GM21723 (cell line): ENCODE measurements around the gene UNKL.
A peak's percentile ranks its signal among the peaks of the same experiment; 100 is the strongest.

Source experiments
- ATAC-seq: cut with Tn5 transposase; IDR thresholded peaks from one replicate; pipeline ENCODE4 v1.9.1; 2021; ENCODE audit warnings: mild to moderate bottlenecking, moderate library complexity; ENCODE audit not compliant: unreplicated experiment

UNKL gene

DNA sequence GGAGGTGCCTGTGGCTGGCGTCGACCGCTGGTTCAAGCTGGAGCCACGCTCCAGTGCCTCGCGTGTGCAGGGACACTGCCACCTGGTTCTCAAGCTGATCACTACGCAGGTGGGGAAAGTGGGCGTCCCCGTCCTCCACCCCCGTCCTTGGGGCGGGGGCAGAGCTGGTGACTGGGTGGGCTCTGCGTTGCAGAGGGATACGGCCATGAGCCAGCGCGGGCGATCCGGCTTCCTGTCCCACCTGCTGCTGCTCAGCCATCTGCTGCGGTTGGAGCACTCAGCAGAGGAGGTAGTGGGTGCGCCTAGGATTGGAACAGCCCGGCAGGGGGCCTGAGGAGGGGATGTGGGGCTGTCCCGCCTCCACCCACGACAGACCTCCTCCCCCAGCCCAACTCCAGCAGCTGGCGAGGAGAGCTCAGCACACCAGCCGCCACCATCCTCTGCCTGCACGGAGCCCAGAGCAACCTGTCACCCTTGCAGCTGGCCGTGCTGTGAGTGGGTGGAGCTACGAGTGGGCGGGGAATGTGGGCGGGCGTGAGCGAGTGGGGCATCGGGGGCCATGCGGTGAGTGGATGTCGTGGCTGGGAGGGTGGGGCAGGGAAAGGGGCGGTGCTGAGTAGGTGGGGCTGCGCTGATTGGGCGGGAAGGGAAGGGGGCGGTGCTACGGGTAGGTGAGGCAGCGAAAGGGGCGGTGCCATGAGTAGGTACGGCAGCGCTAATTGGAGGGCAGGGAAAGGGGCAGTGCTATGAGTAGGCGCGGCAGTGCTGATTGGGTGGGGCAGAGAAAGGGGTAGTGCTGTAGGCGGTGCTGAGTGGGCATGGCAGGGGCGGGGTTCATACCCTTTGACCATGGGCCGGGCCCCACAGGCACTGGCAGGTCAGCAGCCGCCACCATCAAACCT is 71.7 kb downstream of the UNKL start:
- ATAC-seq, result peak; percentile 79

DNA sequence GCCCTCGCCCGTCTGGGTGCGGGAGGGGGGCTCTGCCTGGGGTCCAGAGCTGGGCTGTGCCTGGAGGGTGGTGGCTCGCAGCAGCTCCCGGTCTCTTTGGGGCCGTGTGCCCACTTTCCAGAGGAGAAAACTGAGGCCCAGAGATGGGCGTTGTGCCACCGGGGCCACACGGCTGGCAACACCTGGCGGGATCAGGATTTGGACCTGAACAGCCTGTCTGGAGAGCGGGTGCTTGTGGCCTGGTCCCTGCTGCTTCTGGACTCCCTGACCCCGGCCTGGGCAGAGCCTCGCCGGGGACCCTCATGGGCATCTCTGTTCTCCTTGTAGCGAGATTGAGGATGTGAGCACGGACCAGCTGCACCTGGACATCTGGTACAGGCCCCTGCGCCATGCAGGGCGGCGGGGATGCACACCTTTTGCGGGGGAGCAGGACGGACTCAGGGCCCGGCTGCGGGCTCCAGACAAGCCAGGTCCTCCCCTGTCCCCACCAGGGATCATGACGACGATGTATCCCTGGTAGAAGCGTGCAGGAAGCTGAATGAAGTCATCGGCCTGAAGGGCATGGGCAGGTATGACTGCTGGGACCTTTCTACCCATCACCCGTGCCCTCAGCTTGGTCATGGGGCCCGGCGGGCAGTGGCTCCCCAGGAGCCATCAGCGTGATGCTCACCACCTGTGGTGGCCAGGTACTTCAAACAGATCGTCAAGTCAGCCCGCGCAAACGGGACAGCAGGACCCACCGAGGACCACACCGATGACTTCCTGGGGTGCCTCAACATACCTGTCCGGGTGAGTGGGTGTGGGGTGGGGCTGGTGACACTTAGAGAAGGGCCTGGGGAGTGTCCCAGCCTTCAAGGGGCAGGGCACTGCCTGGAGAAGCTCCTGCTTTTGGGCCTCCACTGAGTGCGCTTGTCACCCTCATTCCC is 72.7 kb downstream of the UNKL start:
- ATAC-seq, result no peak

DNA sequence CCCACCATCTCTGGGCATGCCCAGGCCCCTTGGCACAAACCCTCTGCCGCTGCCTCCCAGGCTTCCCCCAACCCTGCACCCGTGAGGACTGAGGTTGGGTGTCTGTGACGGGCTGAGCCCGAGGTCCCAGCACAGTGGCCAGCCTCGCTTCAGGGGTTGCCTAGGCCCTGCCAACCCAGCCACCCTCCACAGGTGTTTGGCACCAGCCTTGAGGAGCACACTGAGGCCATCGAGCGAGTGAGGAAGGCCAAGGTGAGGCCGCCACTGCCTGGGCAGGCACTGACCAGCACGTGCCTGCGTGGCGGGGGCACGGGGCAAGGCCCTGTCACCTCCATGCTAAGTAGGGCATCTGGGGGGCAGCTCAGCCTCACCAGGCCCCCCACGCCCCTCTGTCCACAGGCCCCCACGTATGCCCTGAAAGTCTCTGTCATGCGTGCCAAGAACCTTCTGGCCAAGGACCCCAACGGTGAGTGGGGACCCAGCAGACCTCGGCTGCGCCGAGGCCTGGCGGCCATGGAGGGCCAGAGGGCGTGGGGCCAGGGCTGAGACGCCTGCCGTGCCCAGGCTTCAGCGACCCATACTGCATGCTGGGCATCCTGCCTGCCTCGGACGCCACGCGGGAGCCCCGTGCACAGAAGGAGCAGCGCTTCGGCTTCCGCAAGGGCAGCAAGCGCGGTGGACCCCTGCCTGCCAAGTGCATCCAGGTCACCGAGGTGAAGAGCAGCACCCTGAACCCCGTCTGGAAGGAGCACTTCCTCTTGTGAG is 73.6 kb downstream of the UNKL start:
- no peak for ATAC-seq

DNA sequence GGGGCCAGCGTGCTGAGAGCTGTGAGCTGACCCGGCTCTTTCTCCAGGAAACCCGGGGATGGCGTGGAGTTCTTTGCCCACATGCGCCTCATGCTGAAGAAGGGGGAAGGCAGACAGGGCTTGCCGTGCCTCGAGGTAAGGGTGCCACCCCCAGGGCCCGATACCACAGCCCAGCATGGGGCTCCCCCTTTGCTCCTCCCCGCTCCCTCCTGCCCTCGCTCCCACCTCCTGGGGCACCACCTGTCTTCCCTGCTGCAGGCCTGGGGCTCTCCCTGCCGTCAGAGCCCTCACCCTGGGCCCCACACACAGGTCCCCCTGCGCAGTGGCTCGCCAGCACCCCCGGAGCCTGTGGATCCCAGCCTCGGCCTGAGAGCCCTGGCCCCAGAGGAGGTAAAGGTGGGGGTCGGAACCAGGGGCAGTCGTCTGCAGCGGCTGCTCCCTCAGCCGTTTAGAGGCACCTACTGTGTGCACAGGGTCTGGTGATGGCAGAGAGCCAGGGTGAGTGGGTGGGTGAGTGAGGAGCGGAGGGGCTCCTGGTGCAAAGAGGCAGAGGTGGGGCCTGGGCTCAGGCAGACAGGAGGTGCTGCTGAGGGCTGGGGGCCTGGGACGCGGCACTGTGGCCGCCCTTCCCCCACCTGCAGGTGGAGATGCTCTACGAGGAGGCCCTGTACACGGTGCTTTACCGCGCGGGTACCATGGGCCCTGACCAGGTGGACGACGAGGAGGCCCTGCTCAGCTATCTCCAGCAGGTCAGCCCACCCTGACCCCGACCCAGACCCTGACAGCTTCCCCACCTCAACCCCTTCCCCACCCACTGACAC is 75.4 kb downstream of the UNKL start:
- ATAC-seq, result no peak

DNA sequence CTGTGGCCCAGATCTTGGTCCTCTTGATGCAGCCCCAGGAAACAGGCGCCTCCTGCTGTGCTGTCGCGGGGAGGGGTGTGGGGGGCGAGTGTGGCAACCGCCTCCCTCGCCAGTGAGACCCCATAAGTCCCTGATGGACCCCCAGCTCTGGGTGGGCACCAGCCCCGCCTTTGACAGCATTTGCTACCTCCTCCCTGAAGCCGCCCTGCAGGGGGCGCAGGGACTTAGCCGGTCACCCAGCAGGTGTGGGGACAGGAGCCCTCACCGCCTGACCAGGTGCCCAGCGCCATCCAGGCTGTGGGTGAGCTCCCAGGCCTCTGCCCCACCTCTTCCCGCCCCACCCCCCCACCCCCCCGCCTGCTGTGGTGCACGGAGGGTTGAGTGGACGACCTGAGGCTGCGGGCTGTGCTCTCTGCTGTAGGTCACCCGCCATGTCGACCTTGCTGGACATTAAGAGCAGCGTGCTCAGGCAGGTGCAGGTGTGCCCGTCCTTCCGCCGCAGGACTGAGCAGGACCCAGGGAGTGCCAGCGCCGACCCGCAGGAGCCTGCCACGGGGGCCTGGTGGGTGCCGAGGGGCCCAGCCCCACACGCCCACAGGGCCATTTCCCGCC is 76.3 kb downstream of the UNKL start:
- ATAC-seq, result no peak

DNA sequence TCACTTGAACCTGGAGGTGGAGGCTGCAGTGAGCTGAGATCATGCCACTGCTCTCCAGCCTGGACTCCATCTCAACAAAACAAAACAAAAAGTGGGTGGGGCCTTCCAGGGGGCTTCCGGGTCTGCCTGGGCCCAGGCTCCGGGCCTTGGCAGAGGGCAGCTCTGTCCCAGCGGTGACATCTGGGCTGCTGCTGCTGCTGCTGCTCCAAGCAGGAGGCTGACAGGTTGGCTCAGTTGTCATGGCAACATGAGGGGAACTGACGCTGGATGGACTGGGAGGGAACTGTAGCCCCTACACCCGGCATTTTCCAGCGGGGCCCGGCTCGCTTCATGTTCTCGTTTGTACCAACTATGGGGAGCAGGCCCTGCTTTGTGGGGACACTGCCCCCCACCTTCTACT is 77.0 kb downstream of the UNKL start:
- no peak for ATAC-seq

DNA sequence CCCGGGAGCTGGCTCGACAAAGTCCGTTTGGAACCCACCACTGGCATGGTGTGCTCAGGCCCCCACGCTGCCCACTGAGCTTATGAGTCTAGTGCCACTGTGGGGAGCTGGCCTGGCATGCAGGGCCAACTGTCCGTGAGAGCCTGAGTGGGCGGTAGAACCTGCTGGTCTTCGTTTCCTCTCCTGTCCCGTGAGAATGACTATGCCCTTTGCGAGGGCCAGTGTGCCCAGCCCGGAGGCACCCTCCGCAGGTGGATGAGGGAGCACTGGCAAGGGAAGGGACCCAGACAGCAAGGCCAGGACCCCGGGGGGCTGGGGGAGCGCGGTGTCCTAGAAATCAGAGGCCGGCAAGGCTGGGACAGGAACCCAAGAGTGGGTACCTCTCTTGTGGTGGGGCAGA is 77.9 kb downstream of the UNKL start:
- ATAC-seq, result no peak

DNA sequence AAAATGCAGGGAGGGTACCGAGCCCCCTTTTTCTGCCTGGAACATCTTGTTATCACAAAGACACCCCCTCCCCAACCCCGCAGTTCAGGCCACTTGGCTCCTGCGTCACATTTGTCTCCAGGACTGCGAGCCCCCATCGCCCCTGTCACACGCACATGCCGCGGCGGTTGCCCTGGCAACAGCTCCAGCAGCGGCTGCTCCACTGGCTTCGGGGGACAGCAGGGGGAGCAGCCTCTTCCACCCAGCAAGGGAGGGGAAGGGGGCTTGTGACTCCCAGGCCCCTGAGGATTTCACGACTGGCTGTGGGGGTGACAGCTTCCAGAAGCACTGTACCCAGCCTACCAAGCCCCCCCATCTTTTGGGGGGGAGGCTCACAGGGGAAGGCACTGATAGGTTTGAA is 78.5 kb downstream of the UNKL start:
- no peak for ATAC-seq

DNA sequence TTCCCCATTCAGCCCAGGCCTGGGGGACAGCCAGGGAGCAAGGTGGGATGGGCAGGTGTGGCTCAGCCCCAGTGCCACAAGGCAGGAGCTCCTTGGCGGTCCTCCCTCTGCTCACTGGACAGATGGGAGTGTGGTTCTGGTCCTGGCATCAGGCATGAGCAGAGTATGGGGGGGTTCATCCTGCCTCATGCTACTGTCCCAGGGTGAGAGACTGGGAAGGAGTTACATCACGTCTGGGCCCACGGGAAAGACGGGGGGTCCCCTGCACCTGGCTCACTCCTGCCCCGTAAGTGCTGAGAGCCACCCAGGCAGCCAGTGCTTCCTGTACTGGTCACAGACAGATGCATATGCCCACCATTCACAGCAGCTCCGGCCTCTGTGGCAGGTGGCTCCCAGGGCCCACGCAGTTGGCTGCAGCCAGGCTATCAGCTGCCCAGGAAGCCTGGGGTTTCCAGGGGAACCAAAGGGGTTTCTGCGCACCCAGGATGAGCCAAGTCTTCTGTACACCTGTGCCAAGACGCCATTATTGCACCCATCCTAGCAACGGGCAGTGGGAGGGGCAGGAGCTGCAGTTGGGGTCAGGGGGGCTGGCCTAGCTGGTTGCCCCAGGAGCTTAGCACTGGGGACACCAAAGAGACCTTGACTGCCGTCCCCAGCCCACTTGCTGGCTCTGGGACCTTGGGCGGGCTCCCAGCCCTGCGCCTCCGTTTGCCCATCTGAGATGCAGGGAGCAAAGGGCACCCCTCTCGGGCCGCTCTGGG is 79.1 kb downstream of the UNKL start:
- no peak for ATAC-seq

DNA sequence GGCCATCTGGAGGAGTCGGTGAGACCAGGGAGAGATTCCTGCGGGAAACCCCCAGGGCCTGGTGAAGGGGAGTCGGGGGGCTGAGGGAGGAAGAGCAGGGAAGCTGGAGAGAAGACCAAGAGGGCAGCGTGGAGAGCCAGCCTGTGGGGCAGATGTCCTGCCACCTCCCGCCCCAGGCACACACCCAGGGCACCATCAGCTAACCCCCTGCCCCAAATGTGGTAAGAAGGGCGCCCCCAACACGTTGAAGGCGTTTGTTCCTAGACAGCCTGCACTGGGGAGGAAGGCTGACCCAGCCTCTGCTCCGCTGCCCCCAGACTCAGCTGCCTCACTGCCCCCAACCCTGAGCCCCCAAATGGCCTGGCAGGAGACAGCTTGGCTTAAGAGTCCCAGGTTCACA is 79.8 kb downstream of the UNKL start:
- no peak for ATAC-seq

DNA sequence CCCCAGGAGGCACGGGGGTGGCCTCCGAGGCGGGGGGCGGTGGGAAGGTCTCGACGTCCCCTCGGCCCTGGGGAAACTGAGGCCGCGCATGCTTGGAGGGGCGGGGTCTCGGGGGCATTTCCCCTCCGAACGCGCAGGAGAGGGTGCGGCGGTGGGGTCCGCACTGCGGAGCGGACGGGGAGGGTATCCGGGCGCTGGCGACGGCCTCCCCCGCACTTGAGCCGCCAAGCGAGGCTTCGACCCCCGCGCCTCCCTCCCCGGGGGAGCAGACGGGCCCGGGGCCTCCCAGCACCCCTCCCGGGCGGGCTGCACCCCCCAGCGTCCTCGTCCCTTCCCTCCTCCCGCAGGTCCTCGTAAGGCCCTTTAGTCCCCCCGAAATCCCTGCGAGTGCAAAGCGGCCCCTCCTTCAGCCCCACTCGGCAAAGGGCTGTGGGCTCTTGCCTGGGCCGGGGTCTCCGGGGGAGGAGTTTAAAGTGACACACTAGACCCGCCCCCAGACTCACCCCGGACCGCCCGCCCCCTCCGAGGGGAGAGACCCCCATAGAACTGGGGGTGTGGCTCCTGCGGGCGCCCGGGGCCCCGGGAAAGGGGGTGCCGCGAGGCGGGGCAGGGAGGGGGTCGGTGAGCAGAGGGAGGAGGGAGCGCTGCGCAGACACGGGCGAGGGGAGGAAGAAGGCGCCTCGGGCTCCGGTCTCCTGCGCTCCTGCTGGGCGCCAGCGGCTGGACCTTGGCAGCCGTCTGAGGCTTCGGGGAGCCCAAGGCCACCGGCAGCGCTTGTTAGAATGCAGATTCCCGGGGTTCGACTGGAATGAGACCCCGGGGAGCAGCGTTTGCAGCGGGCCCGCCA is 80.4 kb downstream of the UNKL start:
- no peak for ATAC-seq

DNA sequence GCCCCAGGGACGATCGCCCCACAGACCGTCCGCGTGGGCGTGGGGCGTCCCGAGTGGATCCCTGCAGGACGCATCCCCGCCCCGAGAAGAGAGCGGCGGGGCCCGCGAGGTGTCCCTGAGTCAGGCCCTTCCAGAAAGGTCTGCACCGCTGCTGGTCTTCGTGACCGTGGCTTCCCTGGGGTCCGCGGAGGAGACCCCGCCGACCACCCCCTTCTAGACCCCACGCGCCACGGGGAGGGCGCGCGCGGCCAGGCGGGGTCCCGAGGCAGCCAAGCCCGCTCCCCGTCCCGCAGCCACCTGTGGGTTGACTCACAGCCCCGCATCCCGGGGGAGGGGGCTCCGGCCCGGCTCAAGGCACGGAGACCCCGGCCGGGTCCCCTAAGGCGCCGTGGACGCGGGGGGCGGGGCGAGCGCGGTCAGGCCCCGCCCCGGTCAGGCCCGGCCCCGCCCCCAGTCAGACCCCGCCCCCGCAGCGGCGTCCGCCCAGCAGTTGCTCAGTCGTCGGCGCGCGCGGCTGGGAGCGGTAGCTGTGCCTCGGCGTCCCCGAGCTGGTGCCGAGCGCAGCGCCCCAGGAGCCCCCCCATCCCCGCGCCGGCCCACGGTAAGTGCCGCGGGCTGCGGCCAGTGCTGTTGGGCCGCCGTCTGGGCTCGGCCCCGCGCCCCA is 81.2 kb downstream of the UNKL start, which contains the start of gene BAIAP3:
Gene BAIAP3 (plus strand): TSS at position 497 of the 664 bp plus-strand sequence. CDS start 4,905 bp downstream, outside the sequence.
- ATAC-seq, result no peak

DNA sequence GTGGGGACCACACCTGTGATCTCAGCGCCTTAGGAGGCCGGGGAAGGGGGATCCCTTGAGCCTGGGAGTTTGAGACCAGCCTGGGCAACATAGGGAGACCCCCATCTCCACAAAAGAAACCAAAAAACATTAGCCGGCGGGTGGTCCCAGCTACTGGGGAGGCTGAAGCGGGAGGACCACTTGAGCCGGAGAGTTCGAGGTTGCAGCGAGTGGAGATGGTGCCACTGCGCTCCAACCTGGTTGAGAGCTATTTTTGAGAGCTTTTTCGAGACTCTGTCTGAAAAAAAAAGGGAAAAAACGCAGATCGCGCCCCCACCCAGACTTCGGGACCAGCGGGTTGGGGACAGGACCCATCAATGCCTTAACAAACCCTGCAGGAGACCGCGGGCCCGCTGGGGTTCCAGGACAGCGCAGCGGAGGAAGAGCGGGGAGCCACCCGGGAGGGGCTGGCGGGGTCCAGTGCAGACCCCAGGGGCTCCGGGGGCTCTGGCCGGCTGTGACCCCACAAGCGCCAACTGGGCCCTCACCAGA is 81.8 kb downstream of the UNKL start:
- no peak for ATAC-seq

DNA sequence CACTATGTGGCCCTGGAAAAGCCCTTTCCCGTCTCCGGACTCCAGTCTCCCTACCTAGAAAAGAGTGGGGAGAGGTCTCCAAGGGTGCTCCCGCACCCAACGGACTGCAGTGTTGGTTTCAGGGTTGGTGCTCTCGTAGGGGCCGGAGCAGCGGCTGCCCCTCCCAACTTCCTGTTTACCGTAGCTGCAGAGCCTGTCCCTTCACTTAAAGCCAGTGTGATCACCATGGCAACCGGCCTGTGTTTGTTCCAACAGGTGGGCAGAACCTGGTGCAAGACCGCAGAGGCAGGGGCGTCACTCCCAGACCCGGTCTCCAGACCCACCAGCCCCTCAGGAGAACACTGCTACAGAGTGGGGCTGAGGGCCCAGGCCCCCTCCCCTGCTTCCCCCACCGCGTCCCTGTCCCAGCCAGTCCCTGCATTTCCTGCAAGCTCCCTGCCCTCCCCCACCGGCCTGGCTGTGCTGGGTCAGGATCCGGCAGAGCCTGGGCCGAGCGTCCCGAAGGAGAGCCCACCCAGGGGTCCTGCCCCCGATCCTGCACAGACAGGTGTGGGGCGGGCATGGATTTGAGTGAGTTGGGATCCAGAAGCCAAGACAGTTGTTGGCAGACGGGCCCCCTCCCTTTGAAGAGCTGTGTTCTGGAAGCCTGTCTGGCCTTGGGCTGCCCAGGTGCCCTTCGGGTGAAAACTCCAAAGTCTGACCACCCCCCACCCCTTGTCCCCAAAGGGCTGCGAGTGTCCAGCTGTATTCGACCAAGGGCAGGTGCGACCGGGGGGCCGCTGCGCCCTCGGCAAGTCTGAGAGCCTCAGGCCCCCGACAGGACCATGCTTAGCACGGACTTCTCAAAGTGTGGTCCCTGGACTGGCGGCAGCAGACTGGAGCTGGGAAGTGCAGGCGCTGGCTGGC is 82.5 kb downstream of the UNKL start:
- ATAC-seq, result no peak

DNA sequence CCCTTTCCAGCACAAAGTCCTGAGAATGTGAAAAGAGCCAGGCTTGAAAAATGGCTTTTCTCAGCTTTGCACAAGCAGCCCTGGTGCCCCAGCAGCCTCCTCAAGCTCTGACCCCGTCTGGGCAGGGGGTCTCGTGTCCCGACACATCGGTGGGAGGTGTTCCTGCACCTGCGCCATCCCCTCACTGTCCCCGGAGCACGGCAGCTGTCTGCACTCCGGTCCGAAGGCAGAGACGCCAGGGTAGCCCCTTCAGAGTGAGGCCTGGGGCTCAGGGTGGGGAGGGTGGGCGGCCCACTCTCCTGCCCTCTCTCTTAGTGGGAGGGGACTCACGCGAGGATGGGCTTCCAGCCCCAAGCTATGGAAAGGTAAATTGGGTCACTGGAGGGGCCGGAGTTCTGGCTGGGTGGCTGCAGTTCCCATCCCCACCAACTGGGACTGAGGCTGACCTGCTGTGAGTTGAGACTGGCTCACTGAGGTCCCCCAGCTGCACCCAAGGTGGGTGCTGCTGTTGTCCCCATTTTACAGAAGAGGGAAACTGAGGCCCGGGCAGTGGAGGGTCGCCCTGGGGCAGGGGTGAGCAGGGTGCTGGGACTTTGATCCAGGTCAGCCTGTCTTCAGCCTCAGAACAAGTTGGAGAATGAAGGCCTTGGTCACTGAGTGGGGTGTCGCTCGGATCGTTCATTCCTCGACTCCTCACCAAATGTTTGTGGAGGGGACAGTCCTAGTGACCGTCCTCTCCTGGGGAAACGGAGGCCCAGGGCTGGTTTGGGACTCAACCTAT is 83.4 kb downstream of the UNKL start:
- ATAC-seq, result no peak
